ENCODE results near the gene UNKL. TPM values are rescaled to one million over a fixed set of nuclear protein-coding genes. Genes with fewer than 3 reads are reported as not detected.
A peak's percentile ranks its signal among the peaks of the same experiment; 100 is the strongest.

Gene UNKL
- total and polyA plus RNA-seq, 2 of the 8 experiments (the other 6 are each of a cell fraction or from before 2014, with no cell fraction given): 25.1 to 31.8 TPM

DNA sequence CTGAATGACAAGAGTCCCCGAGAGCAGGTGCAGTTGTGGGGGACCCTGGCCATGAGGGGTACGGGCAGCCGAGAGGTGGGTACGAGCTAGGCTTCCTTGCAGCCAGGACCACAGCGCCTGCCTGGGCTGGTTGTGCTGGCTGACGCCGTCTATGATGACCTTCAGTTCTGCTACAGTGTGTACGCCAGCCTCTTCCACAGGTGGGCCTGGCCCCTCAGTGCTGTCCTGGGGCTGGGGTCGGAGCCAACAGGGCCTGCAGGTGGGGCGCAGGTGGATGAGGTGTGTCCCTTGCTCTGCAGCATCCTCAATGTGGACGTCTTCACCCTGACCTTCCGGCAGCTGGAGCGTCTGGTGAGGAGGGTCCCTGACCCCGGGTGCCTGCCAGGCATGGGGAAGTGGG is 70.0 kb downstream of the UNKL start:
- Histone ChIP-seq H4K91ac (replicated peaks; ENCODE audit: insufficient read length, low read length) (no peak overlapping the region), H3K27ac (ENCODE audit: low read depth, low read length) (no peak overlapping the region), H2BK20ac (ENCODE audit: low read length) (no peak overlapping the region), H3K4me2 (ENCODE audit: insufficient read depth in 1 of 2, low read depth in 2 of 2, low read length in 2 of 2) (no peak overlapping the region; a peak in 1 of 4 replicates), H2BK120ac (replicated peaks; ENCODE audit: low read depth, low read length) (no peak overlapping the region), H3K18ac (ENCODE audit: extremely low read depth, low read length) (no peak overlapping the region), H2BK5ac (ENCODE audit: low read depth, low read length) (no peak overlapping the region), H3K4ac (replicated peaks; ENCODE audit: insufficient read length, low read depth, low read length) (no peak overlapping the region), H3K4me3 (ENCODE audit: extremely low read depth in 1 of 4, insufficient read depth in 2 of 4, low read depth in 3 of 4, low read length in 4 of 4) (no peak overlapping the region), H3K36me3 (ENCODE audit: control insufficient read depth in 2 of 4, insufficient read depth in 4 of 4, low read length in 3 of 4) (peaks cover 0 to 9% (median 5%) of the 10 kb centered on the region in 4 experiments; a peak in 3 of 8 replicates), H3K27me3 (replicated peaks in 1 of 4; ENCODE audit: control insufficient read depth in 3 of 4, extremely low read depth in 1 of 4, insufficient read depth in 3 of 4, low read length in 3 of 4) (peaks cover 0 to 6% (median 0%) of the 10 kb centered on the region in 4 experiments; a peak in 3 of 7 replicates), H4K8ac (ENCODE audit: extremely low read depth, insufficient read depth, low read length) (no peak overlapping the region; the same call in 1 of the 2 replicates), H3K9ac (replicated peaks in 1 of 4; ENCODE audit: extremely low read depth in 1 of 4, low read depth in 3 of 4, low read length in 3 of 4) (no peak overlapping the region), H3K4me1 (replicated peaks in 1 of 4; ENCODE audit: control insufficient read depth in 3 of 4, insufficient read depth in 4 of 4, low read length in 3 of 4) (peaks cover 0 to 12% (median 3%) of the 10 kb centered on the region in 4 experiments; a peak in 4 of 7 replicates), H3K14ac (ENCODE audit: insufficient read length) (no peak overlapping the region), H2BK12ac (ENCODE audit: low read depth, low read length) (no peak overlapping the region), H3K79me1 (ENCODE audit: low read depth, low read length) (no peaks in the 10 kb centered on the region), H3K79me2 (ENCODE audit: control insufficient read depth in 1 of 2, insufficient read depth in 2 of 2, low read length in 2 of 2) (no peaks in the 10 kb centered on the region), H2AFZ (ENCODE audit: low read length) (no peak overlapping the region), H3K23ac (ENCODE audit: insufficient read length) (no peak overlapping the region), H3K9me3 (ENCODE audit: insufficient read depth in 2 of 2, low read depth in 1 of 2, low read length in 1 of 2) (no peaks in the 10 kb centered on the region), H4K20me1 (replicated peaks in 1 of 2; ENCODE audit: control insufficient read depth in 1 of 2, insufficient read depth in 2 of 2, low read length in 2 of 2) (peaks cover 0 to 10% of the 10 kb centered on the region in 2 experiments), H4K5ac (ENCODE audit: insufficient read length, low read depth, low read length) (no peak overlapping the region), H2AK5ac (ENCODE audit: low read depth, low read length) (0 out of 2 replicates have a peak overlapping the region, but pooled peaks have one; percentile 53), H2BK15ac (ENCODE audit: low read length) (no peak overlapping the region), H3K56ac (replicated peaks; ENCODE audit: insufficient read length, low read depth, low read length) (no peak overlapping the region), H3K23me2 (ENCODE audit: low read depth, low read length) (peaks cover 4% of the 10 kb centered on the region; the same call in 1 of the 2 replicates)
- POLR2A ChIA-PET (ENCODE audit: partially characterized antibody): interaction anchor here (1.0 to 2.1 kb wide), 2 partner anchors 17 to 33 kb away, joined by 4 to 7 read pairs; no protein-coding TSS in a partner anchor
- CTCF ChIA-PET (ENCODE audit: partially characterized antibody): interaction anchor here (1.8 to 11.1 kb wide), 4 partner anchors 8 to 36 kb away, joined by 4 to 52 read pairs (median 25); partner anchors contain the start of gene BAIAP3
- 81% methylated on average over 14 of the region's 14 CpGs; no CpG with 5 or more reads in 1 of the 2 experiments for WGBS, 2 experiments (ENCODE audit: extremely low coverage in 1 of 2, insufficient coverage in 1 of 2, insufficient read length in 1 of 2, insufficient replicate concordance in 2 of 2, low coverage in 1 of 2, low lambda C conversion rate in 2 of 2, missing lambda C conversion rate in 1 of 2)
- DNase-seq (ENCODE audit: low read depth in 1 of 2, low spot score in 2 of 2) (no peak), FAIRE-seq (no peak)
- TF ChIP-seq CBX8 (IDR thresholded peaks at IDR 0.05; ENCODE audit: borderline replicate concordance, low read depth, low read length) (no peak), JUND (IDR thresholded peaks at IDR 0.05; ENCODE audit: low read length) (no peak), EGR1 (IDR thresholded peaks at IDR 0.05; ENCODE audit: borderline replicate concordance, low read depth, low read length) (no peak), ZNF274 (IDR thresholded peaks at IDR 0.05; ENCODE audit: borderline replicate concordance, extremely low read depth, low read length) (no peak), CTBP2 (IDR thresholded peaks at IDR 0.05; ENCODE audit: borderline replicate concordance, insufficient read depth, insufficient read length, low read length) (no peak), MAFK (IDR thresholded peaks at IDR 0.05; ENCODE audit: low read depth, low read length) (no peak), RNF2 (IDR thresholded peaks at IDR 0.05; ENCODE audit: borderline replicate concordance, low read depth, low read length, missing control alignments, poor library complexity, severe bottlenecking) (no peak), YY1 (IDR thresholded peaks at IDR 0.05; ENCODE audit: low read depth, low read length) (no peak), PHF8 (conservative IDR thresholded peaks at IDR 0.05; ENCODE audit: low read depth, low read length) (no peak), GTF2F1 (IDR thresholded peaks at IDR 0.05; ENCODE audit: borderline replicate concordance, low read depth, low read length) (no peak), TAF1 (IDR thresholded peaks at IDR 0.05; ENCODE audit: low read depth, low read length) (no peak)
